Neural progenitor cell (in vitro differentiated cells): ENCODE measurements around the gene STX1B. TPM values are rescaled to one million over a fixed set of nuclear protein-coding genes. Genes with fewer than 3 reads are reported as not detected.
A peak's percentile ranks its signal among the peaks of the same experiment; 100 is the strongest.

Experiments
- DNase-seq: peaks from one replicate; pipeline ENCODE4 v3.0.0-alpha.2; 2016; ENCODE audit warnings: low spot score
- H2AFZ ChIP-seq: fragments of 200-600 bp; sonication (generic); replicated peaks from 2 replicates; pipeline ENCODE4 v1.6.1; 2016; ENCODE audit warnings: antibody characterized with exemption
- H3F3A ChIP-seq: fragments of 200-600 bp; sonication (generic); 2 replicates; pipeline ENCODE4 v1.6.1; 2016; ENCODE audit warnings: antibody characterized with exemption, low read depth
- H3K27ac ChIP-seq: fragments of 200-600 bp; sonication (generic); 2 replicates; pipeline ENCODE4 v1.5.1; 2016; ENCODE audit warnings: mild to moderate bottlenecking
- H3K27me3 ChIP-seq: fragments of 200-600 bp; sonication (generic); 2 replicates; pipeline ENCODE4 v1.6.1; 2016; ENCODE audit warnings: mild to moderate bottlenecking, moderate library complexity
- H3K36me3 ChIP-seq: fragments of 200-600 bp; sonication (generic); 2 replicates; pipeline ENCODE4 v1.5.1; 2016
- H3K4me1 ChIP-seq: fragments of 200-600 bp; sonication (generic); 2 replicates; pipeline ENCODE4 v1.6.1; 2016; ENCODE audit warnings: mixed run types
- H3K4me2 ChIP-seq: fragments of 200-600 bp; sonication (generic); 2 replicates; pipeline ENCODE4 v1.6.1; 2016
- H3K4me3 ChIP-seq: fragments of 200-600 bp; sonication (generic); 2 replicates; pipeline ENCODE4 v1.5.1; 2016
- H3K79me2 ChIP-seq: fragments of 200-600 bp; sonication (generic); 2 replicates; pipeline ENCODE4 v1.6.1; 2016; ENCODE audit warnings: low read depth
- H3K9ac ChIP-seq: fragments of 200-600 bp; sonication (generic); 2 replicates; pipeline ENCODE4 v1.6.1; 2016
- H3K9me3 ChIP-seq: fragments of 200-600 bp; sonication (generic); 2 replicates; pipeline ENCODE4 v1.5.1; 2016; ENCODE audit warnings: low read depth
- H4K20me1 ChIP-seq: fragments of 200-600 bp; sonication (generic); 2 replicates; pipeline ENCODE4 v1.6.1; 2016; ENCODE audit warnings: low read depth
- H3K27ac Mint-ChIP-seq: 3 replicates; pipeline ENCODE4 v1.8.0; 2021; ENCODE audit warnings: mixed read lengths
- H3K27me3 Mint-ChIP-seq: 2 replicates; pipeline ENCODE4 v1.8.0; 2022; ENCODE audit warnings: low read depth, mild to moderate bottlenecking, inconsistent platforms, moderate library complexity, mixed read lengths; ENCODE audit not compliant: insufficient read depth
- H3K36me3 Mint-ChIP-seq: 3 replicates; pipeline ENCODE4 v1.8.0; 2021; ENCODE audit warnings: mixed read lengths
- H3K4me1 Mint-ChIP-seq: 3 replicates; pipeline ENCODE4 v1.8.0; 2021; ENCODE audit warnings: mixed read lengths
- H3K4me3 Mint-ChIP-seq: 3 replicates; pipeline ENCODE4 v1.8.0; 2021; ENCODE audit warnings: mild to moderate bottlenecking, moderate library complexity, mixed read lengths
- H3K9me3 Mint-ChIP-seq: 3 replicates; pipeline ENCODE4 v1.8.0; 2020; ENCODE audit warnings: mixed read lengths
- CTCF ChIP-seq: fragments of 200-600 bp; sonication (generic); IDR thresholded peaks from 2 replicates; pipeline ENCODE4 v1.5.1; 2017; ENCODE audit warnings: antibody characterized with exemption, mild to moderate bottlenecking
- EZH2 ChIP-seq: fragments of 200-600 bp; sonication (generic); IDR thresholded peaks from 2 replicates; pipeline ENCODE4 v1.6.1; 2017; ENCODE audit warnings: antibody characterized with exemption, mild to moderate bottlenecking, moderate library complexity
- EZH2phosphoT487 ChIP-seq: fragments of 200-600 bp; sonication (generic); IDR thresholded peaks from 2 replicates; pipeline ENCODE4 v1.6.1; 2017; ENCODE audit warnings: antibody characterized with exemption
- total RNA-seq: library from RNA; depleted of rRNA; stranded (reverse); fragments of >200 nt; gene quantifications from 2 replicates; pipeline ENCODE4 v1.2.3, GENCODE V29; 2015; ENCODE audit warnings: low replicate concordance

STX1B gene
- total RNA-seq, 1 donor from 2014 or later = 7.3 TPM

GRCh38 chr16:31007684-31008083, 2.8 kb downstream of the STX1B start:
- H3K36me3 Mint-ChIP-seq = no peaks in the 10 kb centered on the region
- Histone ChIP-seq H3F3A (no peaks in the 10 kb centered on the region), H3K4me2 (no peak overlapping the region), H3K4me1 (peaks cover 6% of the 10 kb centered on the region), H3K79me2 (peaks cover 6% of the 10 kb centered on the region), H3K4me3 (no peak overlapping the region), H3K9me3 (no peaks in the 10 kb centered on the region), H4K20me1 (peaks cover 12% of the 10 kb centered on the region), H3K27ac (no peak overlapping the region), H3K36me3 (no peaks in the 10 kb centered on the region), H3K9ac (no peak overlapping the region), H3K27me3 (peaks cover 18% of the 10 kb centered on the region), H2AFZ (no peak overlapping the region)
- no peaks in the 10 kb centered on the region for H3K9me3 Mint-ChIP-seq
- H3K27me3 Mint-ChIP-seq = peaks cover 13% of the 10 kb centered on the region
- no peak overlapping the region for H3K27ac Mint-ChIP-seq
- H3K4me3 Mint-ChIP-seq = no peak overlapping the region
- DNase-seq = no peak
- TF ChIP-seq EZH2phosphoT487 (no peak), CTCF (no peak), EZH2 (no peak)
- peaks cover 25% of the 10 kb centered on the region for H3K4me1 Mint-ChIP-seq

- Histone ChIP-seq H3K36me3 (no peaks in the 10 kb centered on the region), H2AFZ (no peak overlapping the region), H3K9ac (no peak overlapping the region), H3K27me3 (peaks cover 7% of the 10 kb centered on the region), H3K4me2 (no peak overlapping the region), H3K4me1 (peaks cover 6% of the 10 kb centered on the region), H3F3A (no peaks in the 10 kb centered on the region), H3K9me3 (no peaks in the 10 kb centered on the region), H3K27ac (no peak overlapping the region), H4K20me1 (peaks cover 12% of the 10 kb centered on the region), H3K4me3 (no peak overlapping the region), H3K79me2 (peaks cover 6% of the 10 kb centered on the region)
- Mint-ChIP-seq H3K4me3 (peak overlapping the region; percentile 15), H3K36me3 (no peaks in the 10 kb centered on the region), H3K4me1 (peaks cover 27% of the 10 kb centered on the region), H3K9me3 (no peaks in the 10 kb centered on the region), H3K27ac (no peak overlapping the region), H3K27me3 (peaks cover 6% of the 10 kb centered on the region)
- TF ChIP-seq CTCF = no peak
- no peak for TF ChIP-seq EZH2
- no peak for TF ChIP-seq EZH2phosphoT487
- no peak for DNase-seq
Measured at GRCh38 chr16:31006589-31006988, 3.8 kb downstream of the STX1B start.

GRCh38 chr16:31006086-31006385, 4.4 kb downstream of the STX1B start:
- no peak for DNase-seq
- Mint-ChIP-seq H3K9me3 (no peaks in the 10 kb centered on the region), H3K27ac (peak overlapping the region; percentile 57), H3K36me3 (no peaks in the 10 kb centered on the region), H3K4me3 (no peak overlapping the region), H3K27me3 (peaks cover 5% of the 10 kb centered on the region), H3K4me1 (peaks cover 23% of the 10 kb centered on the region)
- Histone ChIP-seq H3K27ac (no peak overlapping the region), H3F3A (no peaks in the 10 kb centered on the region), H2AFZ (no peak overlapping the region), H3K27me3 (peaks cover 2% of the 10 kb centered on the region), H3K4me2 (no peak overlapping the region), H3K9me3 (no peaks in the 10 kb centered on the region), H4K20me1 (peaks cover 12% of the 10 kb centered on the region), H3K9ac (no peak overlapping the region), H3K36me3 (no peaks in the 10 kb centered on the region), H3K4me1 (peaks cover 6% of the 10 kb centered on the region), H3K4me3 (no peak overlapping the region), H3K79me2 (peaks cover 6% of the 10 kb centered on the region)
- TF ChIP-seq CTCF (no peak), EZH2 (no peak)
